ENCODE data around the gene CNTNAP4. TPM values are rescaled to one million over a fixed set of nuclear protein-coding genes. Genes with fewer than 3 reads are reported as not detected.

CNTNAP4 gene
- total RNA-seq, 1 donor from 2014 or later: not detected

DNA sequence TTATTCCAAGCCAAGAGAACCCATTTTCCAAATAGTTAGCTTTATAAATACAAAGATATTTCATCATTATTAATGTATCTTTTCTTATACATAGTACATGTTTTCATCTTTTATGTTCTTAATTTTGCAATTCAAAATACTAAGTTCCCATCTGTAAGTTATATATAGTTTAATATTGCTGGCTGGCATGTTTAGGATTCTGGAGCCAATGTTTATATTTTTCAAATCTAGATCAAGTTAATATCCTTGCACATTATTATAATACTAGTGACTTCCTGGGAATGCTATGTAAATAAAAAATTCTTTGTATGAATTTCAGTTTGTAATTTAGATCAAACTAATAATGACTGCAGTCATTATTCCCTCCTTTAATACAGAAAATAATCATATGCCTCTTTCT is 189.7 kb downstream of the CNTNAP4 start:
- Mint-ChIP-seq H3K4me1 (ENCODE audit: low read depth) (no peaks in the 10 kb centered on the region), H3K36me3 (ENCODE audit: low read depth) (no peaks in the 10 kb centered on the region), H3K9me3 (ENCODE audit: low read depth) (peaks cover 1% of the 10 kb centered on the region), H3K4me3 (ENCODE audit: unreplicated experiment) (no peak overlapping the region), H3K27me3 (ENCODE audit: low read depth) (peaks cover 7% of the 10 kb centered on the region), H3K27ac (ENCODE audit: unreplicated experiment) (no peak overlapping the region)
- DNase-seq (ENCODE audit: low spot score): no peak
- no peak for TF ChIP-seq CTCF (IDR thresholded peaks at IDR 0.05)

- no peaks in the 10 kb centered on the region for H3K36me3 Mint-ChIP-seq (ENCODE audit: low read depth)
- peaks cover 2% of the 10 kb centered on the region for H3K9me3 Mint-ChIP-seq (ENCODE audit: low read depth)
- H3K27ac Mint-ChIP-seq (ENCODE audit: unreplicated experiment): no peak overlapping the region
- DNase-seq (ENCODE audit: low spot score): no peak
- H3K4me3 Mint-ChIP-seq (ENCODE audit: unreplicated experiment): no peak overlapping the region
- H3K4me1 Mint-ChIP-seq (ENCODE audit: low read depth): no peaks in the 10 kb centered on the region
- H3K27me3 Mint-ChIP-seq (ENCODE audit: low read depth): no peaks in the 10 kb centered on the region
- no peak for TF ChIP-seq CTCF (IDR thresholded peaks at IDR 0.05)
These were observed 196.8 kb downstream of the CNTNAP4 start for GRCh38 chr16:76474048-76474447.

- no peak overlapping the region for H3K4me3 Mint-ChIP-seq (ENCODE audit: unreplicated experiment)
- no peaks in the 10 kb centered on the region for H3K27me3 Mint-ChIP-seq (ENCODE audit: low read depth)
- no peaks in the 10 kb centered on the region for H3K36me3 Mint-ChIP-seq (ENCODE audit: low read depth)
- H3K27ac Mint-ChIP-seq (ENCODE audit: unreplicated experiment): no peak overlapping the region
- TF ChIP-seq CTCF (IDR thresholded peaks at IDR 0.05): no peak
- no peaks in the 10 kb centered on the region for H3K9me3 Mint-ChIP-seq (ENCODE audit: low read depth)
- no peaks in the 10 kb centered on the region for H3K4me1 Mint-ChIP-seq (ENCODE audit: low read depth)
- DNase-seq (ENCODE audit: low spot score): no peak
These were observed 200.9 kb downstream of the CNTNAP4 start for GRCh38 chr16:76478105-76478504.

GRCh38 chr16:76483307-76483909 is 206.2 kb downstream of the CNTNAP4 start:
- Mint-ChIP-seq H3K4me1 (ENCODE audit: low read depth) (no peaks in the 10 kb centered on the region), H3K9me3 (ENCODE audit: low read depth) (peaks cover 2% of the 10 kb centered on the region), H3K27ac (ENCODE audit: unreplicated experiment) (no peak overlapping the region), H3K36me3 (ENCODE audit: low read depth) (no peaks in the 10 kb centered on the region), H3K27me3 (ENCODE audit: low read depth) (peaks cover 4% of the 10 kb centered on the region), H3K4me3 (ENCODE audit: unreplicated experiment) (no peak overlapping the region)
- TF ChIP-seq CTCF (IDR thresholded peaks at IDR 0.05): no peak
- no peak for DNase-seq (ENCODE audit: low spot score)

- H3K4me3 Mint-ChIP-seq (ENCODE audit: unreplicated experiment): no peak overlapping the region
- DNase-seq (ENCODE audit: low spot score): no peak
- TF ChIP-seq CTCF (IDR thresholded peaks at IDR 0.05): no peak
- H3K27ac Mint-ChIP-seq (ENCODE audit: unreplicated experiment): no peak overlapping the region
- no peaks in the 10 kb centered on the region for H3K36me3 Mint-ChIP-seq (ENCODE audit: low read depth)
- H3K9me3 Mint-ChIP-seq (ENCODE audit: low read depth): peaks cover 2% of the 10 kb centered on the region
- peaks cover 4% of the 10 kb centered on the region for H3K27me3 Mint-ChIP-seq (ENCODE audit: low read depth)
- H3K4me1 Mint-ChIP-seq (ENCODE audit: low read depth): no peaks in the 10 kb centered on the region
These were observed 206.8 kb downstream of the CNTNAP4 start for GRCh38 chr16:76484020-76484419.

Measured in chondrocyte (in vitro differentiated cells).